ENCODE measurements around the gene RAB3GAP2. TPM values are rescaled to one million over a fixed set of nuclear protein-coding genes. Genes with fewer than 3 reads are reported as not detected.

RAB3GAP2 gene
- total and polyA plus RNA-seq, 2 donors (not counting 1 experiment from before 2014, with no cell fraction given): 31.0 to 43.8 TPM

- TF ChIP-seq EZH2 (IDR thresholded peaks at IDR 0.05; ENCODE audit: low read length, missing control alignments): no peak
- TF ChIP-seq CTCF (conservative IDR thresholded peaks at IDR 0.05 in 1 of 2, IDR thresholded peaks at IDR 0.05 in 1 of 2; ENCODE audit: low read depth in 1 of 2, low read length in 2 of 2): no peak
- peaks cover 5% of the 10 kb centered on the region for H3K36me3 ChIP-seq (ENCODE audit: control insufficient read depth, insufficient read depth, low read length)
- no peak for DNase-seq (ENCODE audit: low read depth in 2 of 2)
- no peaks in the 10 kb centered on the region for H3K4me1 ChIP-seq (ENCODE audit: control insufficient read depth, extremely low read depth, insufficient read depth, low read length)
- no peak overlapping the region for H3K27ac ChIP-seq (ENCODE audit: insufficient read depth, low read length)
- H3K27me3 ChIP-seq (ENCODE audit: control insufficient read depth, insufficient read depth, low read length): no peaks in the 10 kb centered on the region
- no peak overlapping the region for H2AFZ ChIP-seq (ENCODE audit: low read length)
- no peaks in the 10 kb centered on the region for H3K79me2 ChIP-seq (ENCODE audit: control insufficient read depth, insufficient read depth, low read length)
- no peaks in the 10 kb centered on the region for H3K9me3 ChIP-seq (ENCODE audit: control insufficient read depth, insufficient read depth, low read depth, low read length)
- no peak overlapping the region for H3K9ac ChIP-seq (ENCODE audit: insufficient read depth, low read length)
- no peak overlapping the region for H3K4me2 ChIP-seq (ENCODE audit: extremely low read depth, insufficient read depth, low read length)
- no peak overlapping the region for H3K4me3 ChIP-seq (replicated peaks in 1 of 4; ENCODE audit: control extremely low read depth in 1 of 4, insufficient read depth in 1 of 4, low read depth in 3 of 4, low read length in 4 of 4)
- no peaks in the 10 kb centered on the region for H4K20me1 ChIP-seq (ENCODE audit: control insufficient read depth, extremely low read depth, insufficient read depth, low read length)
Observed at GRCh38 chr1:220156620-220157146, 115.6 kb downstream of the RAB3GAP2 start.

GRCh38 chr1:220153147-220153546 is 119.1 kb downstream of the RAB3GAP2 start:
- Histone ChIP-seq H3K36me3 (ENCODE audit: control insufficient read depth, insufficient read depth, low read length) (peaks cover 5% of the 10 kb centered on the region), H3K4me2 (ENCODE audit: extremely low read depth, insufficient read depth, low read length) (no peak overlapping the region), H4K20me1 (ENCODE audit: control insufficient read depth, extremely low read depth, insufficient read depth, low read length) (no peaks in the 10 kb centered on the region), H3K79me2 (ENCODE audit: control insufficient read depth, insufficient read depth, low read length) (no peaks in the 10 kb centered on the region), H2AFZ (ENCODE audit: low read length) (no peak overlapping the region), H3K4me3 (replicated peaks in 1 of 4; ENCODE audit: control extremely low read depth in 1 of 4, insufficient read depth in 1 of 4, low read depth in 3 of 4, low read length in 4 of 4) (no peak overlapping the region), H3K4me1 (ENCODE audit: control insufficient read depth, extremely low read depth, insufficient read depth, low read length) (no peaks in the 10 kb centered on the region), H3K27ac (ENCODE audit: insufficient read depth, low read length) (no peak overlapping the region), H3K9me3 (ENCODE audit: control insufficient read depth, insufficient read depth, low read depth, low read length) (no peaks in the 10 kb centered on the region), H3K9ac (ENCODE audit: insufficient read depth, low read length) (no peak overlapping the region), H3K27me3 (ENCODE audit: control insufficient read depth, insufficient read depth, low read length) (no peaks in the 10 kb centered on the region)
- TF ChIP-seq EZH2 (IDR thresholded peaks at IDR 0.05; ENCODE audit: low read length, missing control alignments): no peak
- TF ChIP-seq CTCF (conservative IDR thresholded peaks at IDR 0.05 in 1 of 2, IDR thresholded peaks at IDR 0.05 in 1 of 2; ENCODE audit: low read depth in 1 of 2, low read length in 2 of 2): no peak
- peak in 1 of 2 donors; percentile 15 for DNase-seq (ENCODE audit: low read depth in 2 of 2)

- no peaks in the 10 kb centered on the region for H3K79me2 ChIP-seq (ENCODE audit: control insufficient read depth, insufficient read depth, low read length)
- peaks cover 2% of the 10 kb centered on the region for H3K36me3 ChIP-seq (ENCODE audit: control insufficient read depth, insufficient read depth, low read length)
- H3K4me3 ChIP-seq (replicated peaks in 1 of 4; ENCODE audit: control extremely low read depth in 1 of 4, insufficient read depth in 1 of 4, low read depth in 3 of 4, low read length in 4 of 4): no peak overlapping the region
- no peaks in the 10 kb centered on the region for H3K27me3 ChIP-seq (ENCODE audit: control insufficient read depth, insufficient read depth, low read length)
- no peaks in the 10 kb centered on the region for H3K4me1 ChIP-seq (ENCODE audit: control insufficient read depth, extremely low read depth, insufficient read depth, low read length)
- H4K20me1 ChIP-seq (ENCODE audit: control insufficient read depth, extremely low read depth, insufficient read depth, low read length): no peaks in the 10 kb centered on the region
- TF ChIP-seq CTCF (conservative IDR thresholded peaks at IDR 0.05 in 1 of 2, IDR thresholded peaks at IDR 0.05 in 1 of 2; ENCODE audit: low read depth in 1 of 2, low read length in 2 of 2): no peak
- no peak for TF ChIP-seq EZH2 (IDR thresholded peaks at IDR 0.05; ENCODE audit: low read length, missing control alignments)
- peak; percentile 11 to 72 for DNase-seq (ENCODE audit: low read depth in 2 of 2)
- H3K4me2 ChIP-seq (ENCODE audit: extremely low read depth, insufficient read depth, low read length): no peak overlapping the region
- H3K9me3 ChIP-seq (ENCODE audit: control insufficient read depth, insufficient read depth, low read depth, low read length): no peaks in the 10 kb centered on the region
- H3K9ac ChIP-seq (ENCODE audit: insufficient read depth, low read length): no peak overlapping the region
- no peak overlapping the region for H3K27ac ChIP-seq (ENCODE audit: insufficient read depth, low read length)
- no peak overlapping the region for H2AFZ ChIP-seq (ENCODE audit: low read length)
Observed at GRCh38 chr1:220151454-220151853, 120.8 kb downstream of the RAB3GAP2 start.

All from fibroblast of lung (primary cell).